K562 (cell line): ENCODE data around the gene FXN. TPM values are rescaled to one million over a fixed set of nuclear protein-coding genes. Genes with fewer than 3 reads are reported as not detected.
A peak's percentile ranks its signal among the peaks of the same experiment; 100 is the strongest.

Source experiments
- ATAC-seq: fragments of 200-7000 bp; cut with Tn5 transposase; 3 replicates; pipeline ENCODE4 v1.9.1; 2020; ENCODE audit warnings: moderate library complexity
- BruUV-seq: library from RNA; stranded (reverse); fragments of 400-500 nt; replicated peaks from 2 replicates; lab custom pipeline; 2021; lab: Mats Ljungman, UMichigan
- CTCF ChIA-PET: fragments of 300-600 bp; formaldehyde crosslinking; extraction: SDS; loops from one replicate; lab custom pipeline; 2021; ENCODE audit warnings: low intra/inter-chr PET ratio; lab: Yijun Ruan, JAX
- POLR2A ChIA-PET: fragments of 300-600, 350-650 bp; sonication (Branson Sonifier 250); formaldehyde crosslinking; extraction: SDS; loops from one replicate; lab custom pipeline; 2021; ENCODE audit warnings: antibody characterized with exemption, inconsistent platforms; lab: Yijun Ruan, JAX
- DNase-seq, 4 experiments: peaks; one replicate each; pipeline versions ENCODE4 v3.0.0 to v3.0.0-alpha.2; 2011 to 2018; ENCODE audit warnings: low spot score in 3 of 4, mixed read lengths in 3 of 4; ENCODE audit errors: extremely low read depth in 1 of 4
- FAIRE-seq: peaks from 2 replicates; lab custom pipeline; 2011; peaks lifted over from hg19 to GRCh38; lab: Jason Lieb, UNC
- H2AFZ ChIP-seq: 2 replicates; pipeline ENCODE4 v1.6.0; 2011; ENCODE audit warnings: low read depth, low read length, control low read depth, inconsistent platforms
- H3K27ac ChIP-seq: fragments of 200-600 bp; 3 replicates; pipeline ENCODE4 v1.8.0; 2011; ENCODE audit warnings: low read depth, mild to moderate bottlenecking, control low read depth, inconsistent platforms, low read length, moderate library complexity, mixed read lengths; ENCODE audit errors: extremely low read depth
- H3K27me3 ChIP-seq, 2 experiments: fragments of 300-600 bp in 1 of 2; 2 replicates in 1 of 2; 3 replicates in 1 of 2; pipeline versions ENCODE4 v1.6.0 to v1.8.0; 2011; ENCODE audit warnings: inconsistent platforms in 2 of 2, low read length in 2 of 2, mild to moderate bottlenecking in 1 of 2, mixed read lengths in 1 of 2, moderate library complexity in 1 of 2; ENCODE audit not compliant: control insufficient read depth in 2 of 2, insufficient read depth in 2 of 2
- H3K36me3 ChIP-seq: fragments of 300-600 bp; 3 replicates; pipeline ENCODE4 v1.8.0; 2011; ENCODE audit warnings: mild to moderate bottlenecking, low read length, inconsistent platforms; ENCODE audit not compliant: control insufficient read depth, insufficient read depth
- H3K4me1 ChIP-seq, 2 experiments: fragments of 200-600 bp in 1 of 2; replicated peaks in 1 of 2; 2 replicates in 1 of 2; 3 replicates in 1 of 2; pipeline versions ENCODE4 v1.5.1 to v1.8.0; 2011; ENCODE audit warnings: inconsistent platforms in 2 of 2, low read length in 2 of 2, mild to moderate bottlenecking in 1 of 2, mixed read lengths in 1 of 2, moderate library complexity in 1 of 2; ENCODE audit not compliant: control insufficient read depth in 2 of 2, insufficient read depth in 2 of 2
- H3K4me2 ChIP-seq: 2 replicates; pipeline ENCODE4 v1.6.1; 2011; ENCODE audit warnings: low read length, control low read depth, inconsistent platforms, mixed read lengths; ENCODE audit not compliant: insufficient read depth
- H3K4me3 ChIP-seq: fragments of 200-600 bp; sonication (generic), shearing (Covaris generic); 2 replicates; pipeline ENCODE4 v1.5.1; 2016; ENCODE audit warnings: control low read depth, inconsistent platforms
- H3K79me2 ChIP-seq: fragments of 200-600 bp; 3 replicates; pipeline ENCODE4 v1.8.0; 2011; ENCODE audit warnings: low read length, inconsistent platforms; ENCODE audit not compliant: control insufficient read depth, insufficient read depth
- H3K9ac ChIP-seq, 2 experiments: 2 replicates each; pipeline versions ENCODE4 v1.6.0 to v1.6.1; 2011; ENCODE audit warnings: low read depth in 2 of 2, low read length in 2 of 2, control low read depth in 1 of 2, inconsistent platforms in 1 of 2, mild to moderate bottlenecking in 1 of 2, mixed read lengths in 1 of 2; ENCODE audit not compliant: insufficient read depth in 1 of 2
- H3K9me1 ChIP-seq: one replicate; pipeline ENCODE4 v1.6.0; 2011; ENCODE audit warnings: inconsistent platforms, mild to moderate bottlenecking, low read length, moderate library complexity; ENCODE audit not compliant: control insufficient read depth, insufficient read depth
- H3K9me3 ChIP-seq: replicated peaks from 2 replicates; pipeline ENCODE4 v1.5.1; 2011; ENCODE audit warnings: low read depth, low read length, inconsistent platforms; ENCODE audit not compliant: control insufficient read depth, insufficient read depth
- H4K20me1 ChIP-seq: replicated peaks from 2 replicates; pipeline ENCODE4 v1.6.1; 2011; ENCODE audit warnings: low read length, inconsistent platforms, mixed read lengths; ENCODE audit not compliant: control insufficient read depth, insufficient read depth
- FOXK2 ChIP-seq, 2 experiments: fragments of 450-650 bp; IDR thresholded peaks in 1 of 2; conservative IDR thresholded peaks in 1 of 2; 2 replicates each; pipeline ENCODE4 v1.6.1; 2016; ENCODE audit warnings: low read depth in 2 of 2, mild to moderate bottlenecking in 1 of 2
- HOXB6 ChIP-seq: fragments of 250-450 bp; sonication (Bioruptor Pico); IDR thresholded peaks from 2 replicates; pipeline ENCODE4 v1.5.1; 2022; ENCODE audit warnings: mild to moderate bottlenecking, borderline replicate concordance
- KDM1A ChIP-seq, 2 experiments: fragments of 450-650 bp; IDR thresholded peaks; 2 replicates each; pipeline ENCODE4 v1.6.1; 2016; ENCODE audit warnings: mild to moderate bottlenecking in 2 of 2
- NCOA4 ChIP-seq: fragments of 450-650 bp; IDR thresholded peaks from 2 replicates; pipeline ENCODE4 v1.6.1; 2018; ENCODE audit warnings: mild to moderate bottlenecking; ENCODE audit not compliant: partially characterized antibody
- PTBP1 ChIP-seq: fragments of 200-400 bp; formaldehyde crosslinking; IDR thresholded peaks from 2 replicates; pipeline ENCODE4 v1.6.1; 2017; ENCODE audit warnings: low read depth, low read length
- RBM14 ChIP-seq: fragments of 200-400 bp; formaldehyde crosslinking; IDR thresholded peaks from 2 replicates; pipeline ENCODE4 v1.6.1; 2018; ENCODE audit warnings: low read depth, mild to moderate bottlenecking, low read length, moderate library complexity, borderline replicate concordance; ENCODE audit not compliant: insufficient read depth
- SP1 ChIP-seq: sonication (generic); formaldehyde crosslinking; IDR thresholded peaks from 2 replicates; pipeline ENCODE4 v1.8.1; 2022; ENCODE audit warnings: mild to moderate bottlenecking, missing genetic modification reagents
- THRA ChIP-seq: fragments of 450-650 bp; IDR thresholded peaks from 2 replicates; pipeline ENCODE4 v1.6.1; 2017; ENCODE audit warnings: mild to moderate bottlenecking, moderate library complexity
- TOE1 ChIP-seq, 2 experiments: fragments of 450-650 bp in 1 of 2; sonication (generic) in 1 of 2; formaldehyde crosslinking in 1 of 2; IDR thresholded peaks; 2 replicates each; pipeline versions ENCODE4 v1.7.1 to v1.8.0; 2016 to 2022; ENCODE audit warnings: borderline replicate concordance in 2 of 2, mild to moderate bottlenecking in 2 of 2, antibody characterized with exemption in 1 of 2, inconsistent platforms in 1 of 2, low read depth in 1 of 2, missing genetic modification reagents in 1 of 2, moderate library complexity in 1 of 2
- YY1 ChIP-seq, 3 experiments: IDR thresholded peaks; 2 replicates each; pipeline ENCODE4 v1.6.1; 2011; ENCODE audit warnings: low read length in 2 of 3, mild to moderate bottlenecking in 2 of 3, moderate library complexity in 2 of 3, borderline replicate concordance in 1 of 3, control low read depth in 1 of 3, low read depth in 1 of 3; ENCODE audit not compliant: insufficient read depth in 3 of 3, insufficient replicate concordance in 2 of 3, control insufficient read depth in 1 of 3, insufficient read length in 1 of 3; ENCODE audit errors: extremely low read depth in 1 of 3
- ZNF146 ChIP-seq: IDR thresholded peaks from one replicate; pipeline ENCODE4 v1.6.1; 2018; ENCODE audit warnings: missing compliant biosample characterization; ENCODE audit not compliant: unreplicated experiment
- ZNF197 ChIP-seq: fragments of 200-800 bp; sonication (Bioruptor generic); IDR thresholded peaks from 2 replicates; pipeline ENCODE4 v1.6.1; 2016; ENCODE audit warnings: low read depth, missing genetic modification characterization, missing compliant biosample characterization
- ZNF780A ChIP-seq: fragments of 250-450 bp; sonication (Bioruptor Pico); IDR thresholded peaks from 2 replicates; pipeline ENCODE4 v1.5.0; 2021; ENCODE audit warnings: mild to moderate bottlenecking
- ZNF830 ChIP-seq: fragments of 250-450 bp; sonication (Bioruptor Pico); IDR thresholded peaks from 2 replicates; pipeline ENCODE4 v1.5.0; 2021; ENCODE audit warnings: mild to moderate bottlenecking
- WGBS: fragments of 100-300 bp; shearing (Covaris generic); methylation state at CpG from one replicate; pipeline ENCODE4 v1.1.6; 2016; ENCODE audit warnings: low coverage, mixed read lengths; ENCODE audit not compliant: insufficient coverage; ENCODE audit errors: missing lambda C conversion rate; 5-methylcytosine and 5-hydroxymethylcytosine counted together
- in situ Hi-C: fragments of 300-500 bp; cut with MboI; formaldehyde crosslinking; loops from 4 replicates; pipeline ENCODE4 v1.15.0; 2018; ENCODE audit warnings: inconsistent platforms, mixed read lengths
- intact Hi-C: fragments of 100-400 bp; cut with micrococcal nuclease; formaldehyde crosslinking; loops from 2 replicates; pipeline ENCODE4 v1.14.2; 2022
- polyA plus RNA-seq, 8 experiments: library from polyadenylated mRNA; depleted of rRNA in 4 of 8; stranded (reverse) in 5 of 8; unstranded in 3 of 8; fragments of >200 nt; fragmentation: Nextera tagmentation in 2 of 8; fragmentation: Illumina TruSeq in 1 of 8; extraction: Ambion mirVana in 2 of 8; extraction: Trizol in 1 of 8; gene quantifications; 2 replicates each; pipeline versions ENCODE4 v1.2.1 to v1.2.3, GENCODE V29; 2011 to 2014; ENCODE audit warnings: inconsistent platforms in 1 of 8, missing spikeins in 1 of 8
- total RNA-seq, 7 experiments: library from RNA; depleted of rRNA in 6 of 7; stranded (reverse); fragments of >200 nt in 6 of 7; fragmentation: Illumina TruSeq in 2 of 7; extraction: Trizol in 2 of 7; gene quantifications; 2 replicates each; pipeline versions ENCODE4 v1.2.1 to v1.2.3, GENCODE V29; 2011 to 2021; ENCODE audit warnings: low replicate concordance in 1 of 7
- TF ChIP-seq, protein P1 (sequence below): fragments of 450-650 bp; IDR thresholded peaks from 2 replicates; pipeline ENCODE4 v1.7.1; 2018; ENCODE audit warnings: mild to moderate bottlenecking, low read depth; ENCODE audit not compliant: partially characterized antibody
- TF ChIP-seq, protein P2 (sequence below): fragments of 450-650 bp; IDR thresholded peaks from 2 replicates; pipeline ENCODE4 v1.6.1; 2014; ENCODE audit warnings: low read depth, mild to moderate bottlenecking, moderate library complexity, borderline replicate concordance

FXN gene
- total and polyA plus RNA-seq, 9 of the 15 experiments (the other 6 are each of a cell fraction or from before 2014, with no cell fraction given), result 7.6 to 51.5 (median 30.3) TPM

GRCh38 chr9:69023650-69024049 lies 11.9 kb upstream of the FXN start:
- Histone ChIP-seq H3K36me3 (no peaks in the 10 kb centered on the region), H3K4me3 (no peak overlapping the region), H3K4me1 (peaks cover 26 to 55% of the 10 kb centered on the region in 2 experiments), H3K27me3 (no peaks in the 10 kb centered on the region), H3K27ac (no peak overlapping the region), H3K9me3 (no peaks in the 10 kb centered on the region; the same call in 1 of the 2 replicates), H3K9me1 (no peaks in the 10 kb centered on the region), H4K20me1 (no peaks in the 10 kb centered on the region), H3K79me2 (no peaks in the 10 kb centered on the region), H3K4me2 (no peak overlapping the region), H3K9ac (no peak overlapping the region), H2AFZ (peak overlapping the region; percentile 47)
- no TSS peak for BruUV-seq
- ATAC-seq (no peak), DNase-seq (no peak), FAIRE-seq (no peak)
- intact Hi-C loops (loop anchor here (5.0 kb wide), 1 partner anchor 246 kb away; no protein-coding TSS in a partner anchor), in situ Hi-C loops (no loop called here)
- 59% methylated on average over 6 of the region's 7 CpGs for WGBS
- POLR2A ChIA-PET, result interaction anchor here (0.9 kb wide), 1 partner anchor 20 kb away, joined by 5 read pairs; no protein-coding TSS in a partner anchor
- TF ChIP-seq ZNF197 (no peak), NCOA4 (no peak), YY1 (IDR thresholded peaks at IDR 0.05; ENCODE audit: borderline replicate concordance in 1 of 3, control insufficient read depth in 1 of 3, extremely low read depth in 1 of 3, insufficient read depth in 3 of 3, insufficient read length in 1 of 3, insufficient replicate concordance in 2 of 3, low read depth in 1 of 3, low read length in 2 of 3) (no peak), FOXK2 (conservative IDR thresholded peaks at IDR 0.05 in 1 of 2, IDR thresholded peaks at IDR 0.05 in 1 of 2; ENCODE audit: low read depth in 2 of 2) (no peak), TOE1 (IDR thresholded peaks at IDR 0.05; ENCODE audit: borderline replicate concordance) (no peak), TOE1 (CRISPR knock-in tag; IDR thresholded peaks at IDR 0.05; ENCODE audit: borderline replicate concordance, low read depth) (no peak), ZNF780A (CRISPR knock-in tag) (no peak), SP1 (CRISPR knock-in tag) (no peak), THRA (no peak), RBM14 (no peak), KDM1A (IDR thresholded peaks at IDR 0.05) (no peak), ZNF830 (CRISPR knock-in tag) (no peak), ZNF146 (CRISPR knock-in tag) (no peak), PTBP1 (no peak), HOXB6 (CRISPR knock-in tag) (no peak)
- TF ChIP-seq, protein P1, sequence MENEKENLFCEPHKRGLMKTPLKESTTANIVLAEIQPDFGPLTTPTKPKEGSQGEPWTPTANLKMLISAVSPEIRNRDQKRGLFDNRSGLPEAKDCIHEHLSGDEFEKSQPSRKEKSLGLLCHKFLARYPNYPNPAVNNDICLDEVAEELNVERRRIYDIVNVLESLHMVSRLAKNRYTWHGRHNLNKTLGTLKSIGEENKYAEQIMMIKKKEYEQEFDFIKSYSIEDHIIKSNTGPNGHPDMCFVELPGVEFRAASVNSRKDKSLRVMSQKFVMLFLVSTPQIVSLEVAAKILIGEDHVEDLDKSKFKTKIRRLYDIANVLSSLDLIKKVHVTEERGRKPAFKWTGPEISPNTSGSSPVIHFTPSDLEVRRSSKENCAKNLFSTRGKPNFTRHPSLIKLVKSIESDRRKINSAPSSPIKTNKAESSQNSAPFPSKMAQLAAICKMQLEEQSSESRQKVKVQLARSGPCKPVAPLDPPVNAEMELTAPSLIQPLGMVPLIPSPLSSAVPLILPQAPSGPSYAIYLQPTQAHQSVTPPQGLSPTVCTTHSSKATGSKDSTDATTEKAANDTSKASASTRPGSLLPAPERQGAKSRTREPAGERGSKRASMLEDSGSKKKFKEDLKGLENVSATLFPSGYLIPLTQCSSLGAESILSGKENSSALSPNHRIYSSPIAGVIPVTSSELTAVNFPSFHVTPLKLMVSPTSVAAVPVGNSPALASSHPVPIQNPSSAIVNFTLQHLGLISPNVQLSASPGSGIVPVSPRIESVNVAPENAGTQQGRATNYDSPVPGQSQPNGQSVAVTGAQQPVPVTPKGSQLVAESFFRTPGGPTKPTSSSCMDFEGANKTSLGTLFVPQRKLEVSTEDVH, result no peak
- TF ChIP-seq, protein P2, sequence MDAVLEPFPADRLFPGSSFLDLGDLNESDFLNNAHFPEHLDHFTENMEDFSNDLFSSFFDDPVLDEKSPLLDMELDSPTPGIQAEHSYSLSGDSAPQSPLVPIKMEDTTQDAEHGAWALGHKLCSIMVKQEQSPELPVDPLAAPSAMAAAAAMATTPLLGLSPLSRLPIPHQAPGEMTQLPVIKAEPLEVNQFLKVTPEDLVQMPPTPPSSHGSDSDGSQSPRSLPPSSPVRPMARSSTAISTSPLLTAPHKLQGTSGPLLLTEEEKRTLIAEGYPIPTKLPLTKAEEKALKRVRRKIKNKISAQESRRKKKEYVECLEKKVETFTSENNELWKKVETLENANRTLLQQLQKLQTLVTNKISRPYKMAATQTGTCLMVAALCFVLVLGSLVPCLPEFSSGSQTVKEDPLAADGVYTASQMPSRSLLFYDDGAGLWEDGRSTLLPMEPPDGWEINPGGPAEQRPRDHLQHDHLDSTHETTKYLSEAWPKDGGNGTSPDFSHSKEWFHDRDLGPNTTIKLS, result no peak
- CTCF ChIA-PET, result no interaction called here
